ENCODE data around the gene UNC13A. TPM values are rescaled to one million over a fixed set of nuclear protein-coding genes. Genes with fewer than 3 reads are reported as not detected.

The UNC13A gene
- total and polyA plus RNA-seq, 2 donors (not counting 3 experiments of a cell fraction or from before 2014, with no cell fraction given), result 0.04 to 0.09 TPM

GRCh38 chr19:17615889-17616685 is 72.1 kb downstream of the UNC13A start:
- no TSS peak for BruUV-seq (replicated peaks)
- FAIRE-seq, result no peak
- Histone ChIP-seq H3K9me3 (replicated peaks; ENCODE audit: control insufficient read depth, insufficient read depth, low read length) (no peaks in the 10 kb centered on the region), H4K20me1 (replicated peaks; ENCODE audit: control insufficient read depth, extremely low read depth, insufficient read depth, low read length) (no peaks in the 10 kb centered on the region), H3K9ac (replicated peaks; ENCODE audit: extremely low read depth, insufficient read depth, low read length) (no peak overlapping the region), H2AFZ (ENCODE audit: low read depth, low read length) (no peak overlapping the region), H3K79me2 (ENCODE audit: control insufficient read depth, insufficient read depth, low read length) (no peaks in the 10 kb centered on the region), H3K27me3 (ENCODE audit: control insufficient read depth in 2 of 2, insufficient read depth in 2 of 2, low read length in 2 of 2) (peaks cover 2 to 3% of the 10 kb centered on the region in 2 experiments), H3K4me1 (ENCODE audit: control insufficient read depth, extremely low read depth, insufficient read depth, low read length) (no peaks in the 10 kb centered on the region), H3K4me2 (ENCODE audit: insufficient read depth, low read length) (no peak overlapping the region), H3K4me3 (replicated peaks in 1 of 3; ENCODE audit: insufficient read depth in 1 of 3, low read depth in 1 of 3, low read length in 3 of 3) (no peak overlapping the region), H3K27ac (ENCODE audit: insufficient read depth, low read depth, low read length) (no peak overlapping the region), H3K9me1 (replicated peaks; ENCODE audit: control insufficient read depth, extremely low read depth, insufficient read depth, low read length) (no peaks in the 10 kb centered on the region), H3K36me3 (ENCODE audit: control insufficient read depth in 2 of 2, extremely low read depth in 1 of 2, insufficient read depth in 2 of 2, low read length in 2 of 2) (no peaks in the 10 kb centered on the region)
- TF ChIP-seq POLR2A (IDR thresholded peaks at IDR 0.05; ENCODE audit: low read depth, low read length) (no peak), JUN (IDR thresholded peaks at IDR 0.05; ENCODE audit: borderline replicate concordance, insufficient read depth, insufficient read length, low read depth) (no peak), GATA2 (IDR thresholded peaks at IDR 0.05; ENCODE audit: insufficient read depth, insufficient read length, low read depth, low read length) (no peak), POLR2AphosphoS5 (IDR thresholded peaks at IDR 0.05; ENCODE audit: insufficient read depth, low read depth, low read length) (no peak)
- TF ChIP-seq, protein P1, sequence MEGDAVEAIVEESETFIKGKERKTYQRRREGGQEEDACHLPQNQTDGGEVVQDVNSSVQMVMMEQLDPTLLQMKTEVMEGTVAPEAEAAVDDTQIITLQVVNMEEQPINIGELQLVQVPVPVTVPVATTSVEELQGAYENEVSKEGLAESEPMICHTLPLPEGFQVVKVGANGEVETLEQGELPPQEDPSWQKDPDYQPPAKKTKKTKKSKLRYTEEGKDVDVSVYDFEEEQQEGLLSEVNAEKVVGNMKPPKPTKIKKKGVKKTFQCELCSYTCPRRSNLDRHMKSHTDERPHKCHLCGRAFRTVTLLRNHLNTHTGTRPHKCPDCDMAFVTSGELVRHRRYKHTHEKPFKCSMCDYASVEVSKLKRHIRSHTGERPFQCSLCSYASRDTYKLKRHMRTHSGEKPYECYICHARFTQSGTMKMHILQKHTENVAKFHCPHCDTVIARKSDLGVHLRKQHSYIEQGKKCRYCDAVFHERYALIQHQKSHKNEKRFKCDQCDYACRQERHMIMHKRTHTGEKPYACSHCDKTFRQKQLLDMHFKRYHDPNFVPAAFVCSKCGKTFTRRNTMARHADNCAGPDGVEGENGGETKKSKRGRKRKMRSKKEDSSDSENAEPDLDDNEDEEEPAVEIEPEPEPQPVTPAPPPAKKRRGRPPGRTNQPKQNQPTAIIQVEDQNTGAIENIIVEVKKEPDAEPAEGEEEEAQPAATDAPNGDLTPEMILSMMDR (IDR thresholded peaks at IDR 0.05; ENCODE audit: extremely low read depth in 1 of 2, insufficient read depth in 1 of 2, low read depth in 1 of 2, low read length in 2 of 2), result no peak
- TF ChIP-seq, protein P2, sequence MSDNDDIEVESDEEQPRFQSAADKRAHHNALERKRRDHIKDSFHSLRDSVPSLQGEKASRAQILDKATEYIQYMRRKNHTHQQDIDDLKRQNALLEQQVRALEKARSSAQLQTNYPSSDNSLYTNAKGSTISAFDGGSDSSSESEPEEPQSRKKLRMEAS (IDR thresholded peaks at IDR 0.05; ENCODE audit: insufficient read depth, insufficient read length), result no peak
- CTCF ChIA-PET, result interaction anchor here (1.0 to 1.5 kb wide), 3 partner anchors 10 to 151 kb away, joined by 3 read pairs; no protein-coding TSS in a partner anchor
- DNase-seq (ENCODE audit: low read depth, low spot score), result no peak
- POLR2A ChIA-PET, result no interaction called here
- intact Hi-C loops (cut with micrococcal nuclease) (no loop called here), dilution Hi-C loops (cut with MboI; ENCODE audit: extremely low pct_ligation_motif_present, low sequenced_read_pairs) (no loop called here)

Measured in endothelial cell of umbilical vein (primary cell).